Measurements from ENCODE around the gene SSBP4. TPM values are rescaled to one million over a fixed set of nuclear protein-coding genes. Genes with fewer than 3 reads are reported as not detected.

SSBP4 gene
- total and polyA plus RNA-seq, 9 of the 15 experiments (the other 6 are each of a cell fraction or from before 2014, with no cell fraction given): 1.1 to 189 (median 39.0) TPM

DNA sequence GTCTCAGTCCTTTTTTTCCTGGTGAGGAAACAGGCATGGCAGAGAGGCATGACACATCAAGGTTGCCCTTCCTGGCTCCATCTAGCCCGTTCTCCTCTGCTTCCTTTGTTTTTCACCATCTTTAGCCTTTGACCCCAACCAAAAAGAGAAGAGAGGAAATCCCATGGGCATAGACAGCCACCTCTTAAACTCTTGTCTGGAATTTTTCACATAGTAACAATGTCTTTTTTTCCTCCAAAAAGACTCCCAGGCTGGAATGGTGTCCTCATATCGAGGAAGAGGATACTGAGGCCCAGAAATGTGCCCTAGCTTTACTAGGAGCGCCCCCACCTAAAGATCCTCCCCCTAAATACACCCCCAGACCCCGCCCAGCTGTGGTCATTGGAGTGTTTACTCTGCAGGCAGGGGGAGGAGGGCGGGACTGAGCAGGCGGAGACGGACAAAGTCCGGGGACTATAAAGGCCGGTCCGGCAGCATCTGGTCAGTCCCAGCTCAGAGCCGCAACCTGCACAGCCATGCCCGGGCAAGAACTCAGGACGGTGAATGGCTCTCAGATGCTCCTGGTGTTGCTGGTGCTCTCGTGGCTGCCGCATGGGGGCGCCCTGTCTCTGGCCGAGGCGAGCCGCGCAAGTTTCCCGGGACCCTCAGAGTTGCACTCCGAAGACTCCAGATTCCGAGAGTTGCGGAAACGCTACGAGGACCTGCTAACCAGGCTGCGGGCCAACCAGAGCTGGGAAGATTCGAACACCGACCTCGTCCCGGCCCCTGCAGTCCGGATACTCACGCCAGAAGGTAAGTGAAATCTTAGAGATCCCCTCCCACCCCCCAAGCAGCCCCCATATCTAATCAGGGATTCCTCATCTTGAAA, 33.3 kb upstream of the SSBP4 start, which contains the start of gene GDF15 (continued):
- TF ChIP-seq, protein P1, sequence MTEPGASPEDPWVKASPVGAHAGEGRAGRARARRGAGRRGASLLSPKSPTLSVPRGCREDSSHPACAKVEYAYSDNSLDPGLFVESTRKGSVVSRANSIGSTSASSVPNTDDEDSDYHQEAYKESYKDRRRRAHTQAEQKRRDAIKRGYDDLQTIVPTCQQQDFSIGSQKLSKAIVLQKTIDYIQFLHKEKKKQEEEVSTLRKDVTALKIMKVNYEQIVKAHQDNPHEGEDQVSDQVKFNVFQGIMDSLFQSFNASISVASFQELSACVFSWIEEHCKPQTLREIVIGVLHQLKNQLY (CRISPR knock-in tag; conservative IDR thresholded peaks at IDR 0.05): peak in 1 of 2 experiments; percentile 72; a peak in 1 of 4 replicates
- peak; percentile 51; the same call in 1 of the 2 replicates for TF ChIP-seq ZBTB1 (CRISPR knock-in tag; IDR thresholded peaks at IDR 0.05; ENCODE audit: borderline replicate concordance, low read depth)
- TF ChIP-seq, protein P2, sequence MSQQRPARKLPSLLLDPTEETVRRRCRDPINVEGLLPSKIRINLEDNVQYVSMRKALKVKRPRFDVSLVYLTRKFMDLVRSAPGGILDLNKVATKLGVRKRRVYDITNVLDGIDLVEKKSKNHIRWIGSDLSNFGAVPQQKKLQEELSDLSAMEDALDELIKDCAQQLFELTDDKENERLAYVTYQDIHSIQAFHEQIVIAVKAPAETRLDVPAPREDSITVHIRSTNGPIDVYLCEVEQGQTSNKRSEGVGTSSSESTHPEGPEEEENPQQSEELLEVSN (IDR thresholded peaks at IDR 0.05; ENCODE audit: borderline replicate concordance in 1 of 2, extremely low read depth in 1 of 2, insufficient read depth in 1 of 2, insufficient read length in 1 of 2, low read depth in 1 of 2, low read length in 1 of 2, poor library complexity in 1 of 2, severe bottlenecking in 1 of 2): peak; percentile 41 to 66
- TF ChIP-seq ZBTB40 (IDR thresholded peaks at IDR 0.05): peak; percentile 49; the same call in 1 of the 2 replicates
- TF ChIP-seq ZBTB40 (CRISPR knock-in tag; IDR thresholded peaks at IDR 0.05): peak; percentile 30; the same call in 1 of the 2 replicates
- TF ChIP-seq CHD2 (IDR thresholded peaks at IDR 0.05; ENCODE audit: low read depth, low read length): no peak
- peak; percentile 82; the same call in 1 of the 2 replicates for TF ChIP-seq ZNF175 (CRISPR knock-in tag; IDR thresholded peaks at IDR 0.05; ENCODE audit: low read depth)
- TF ChIP-seq THRAP3 (IDR thresholded peaks at IDR 0.05; ENCODE audit: borderline replicate concordance): no peak; the same call in 1 of the 2 replicates
- TF ChIP-seq, protein P3, sequence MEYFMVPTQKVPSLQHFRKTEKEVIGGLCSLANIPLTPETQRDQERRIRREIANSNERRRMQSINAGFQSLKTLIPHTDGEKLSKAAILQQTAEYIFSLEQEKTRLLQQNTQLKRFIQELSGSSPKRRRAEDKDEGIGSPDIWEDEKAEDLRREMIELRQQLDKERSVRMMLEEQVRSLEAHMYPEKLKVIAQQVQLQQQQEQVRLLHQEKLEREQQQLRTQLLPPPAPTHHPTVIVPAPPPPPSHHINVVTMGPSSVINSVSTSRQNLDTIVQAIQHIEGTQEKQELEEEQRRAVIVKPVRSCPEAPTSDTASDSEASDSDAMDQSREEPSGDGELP (CRISPR knock-in tag; IDR thresholded peaks at IDR 0.05; ENCODE audit: borderline replicate concordance): peak; percentile 94
- TF ChIP-seq ARID1B (IDR thresholded peaks at IDR 0.05): peak; percentile 48; the same call in 1 of the 2 replicates
- TF ChIP-seq ETV5 (CRISPR knock-in tag; IDR thresholded peaks at IDR 0.05; ENCODE audit: low read depth): no peak
- peak; percentile 98 for TF ChIP-seq SUPT5H (IDR thresholded peaks at IDR 0.05)
- no peak for TF ChIP-seq XRCC3 (IDR thresholded peaks at IDR 0.05)
- TF ChIP-seq ZFP30 (CRISPR knock-in tag; IDR thresholded peaks at IDR 0.05; ENCODE audit: borderline replicate concordance): no peak

Measured in K562 (cell line).